ENCODE results near the gene EPHB6.

The EPHB6 gene

DNA sequence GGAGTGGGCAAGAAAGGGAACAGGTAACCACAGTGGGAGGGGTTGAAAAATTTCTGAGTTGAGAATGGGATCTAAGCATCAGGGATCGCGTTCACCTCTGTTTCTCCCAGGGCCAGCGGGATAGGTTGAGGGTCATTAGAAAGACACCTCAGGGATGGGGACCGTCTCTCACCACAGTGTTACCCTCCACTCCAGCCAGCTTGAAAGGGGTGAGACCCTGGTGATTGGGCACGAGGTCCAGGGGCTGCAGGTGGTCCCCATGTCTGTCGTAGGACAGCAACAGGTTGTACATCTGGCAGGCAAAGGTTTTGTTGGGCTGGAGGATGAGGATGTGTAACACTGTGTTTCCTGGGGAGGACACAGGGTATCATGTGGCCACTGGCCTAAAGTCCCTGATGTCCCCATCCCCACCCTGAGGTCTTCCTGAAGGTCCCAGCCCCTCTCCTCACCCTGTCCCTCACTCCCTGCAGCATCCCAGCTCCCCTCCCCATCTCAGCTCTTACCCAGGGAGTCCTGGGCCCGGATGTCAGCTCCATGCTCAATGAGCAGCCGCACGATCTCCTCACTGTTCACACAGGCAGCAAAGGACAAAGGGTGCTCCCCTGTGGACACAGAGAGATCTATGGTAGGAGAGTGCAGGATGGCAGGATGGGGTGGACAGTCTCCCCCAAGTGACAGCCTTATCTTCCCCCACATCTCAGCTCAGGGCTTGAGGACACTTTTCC lies 21.5 kb downstream of the EPHB6 start:
- ChIA-PET CTCF (interaction anchor here (1.5 kb wide), 1 partner anchor 11 kb away, joined by 6 read pairs; no protein-coding TSS in a partner anchor), POLR2A (no interaction called here)
- peaks cover 0 to 9% (median under 1%) of the 10 kb centered on the region in 4 experiments for H3K36me3 ChIP-seq (ENCODE audit: control insufficient read depth in 4 of 4, insufficient read depth in 4 of 4, low read length in 3 of 4)
- 92% methylated on average over 7 of the region's 9 CpGs for WGBS (ENCODE audit: insufficient coverage)
- no peaks in the 10 kb centered on the region for H3K4me1 ChIP-seq (ENCODE audit: control extremely low read depth in 1 of 4, control insufficient read depth in 4 of 4, insufficient read depth in 4 of 4, low read length in 3 of 4)
- no peak overlapping the region for H3K4me3 ChIP-seq (ENCODE audit: control insufficient read depth in 1 of 7, extremely low read depth in 1 of 7, insufficient read depth in 4 of 7, low read depth in 2 of 7, low read length in 6 of 7)
- H3K27me3 ChIP-seq (replicated peaks in 2 of 5; ENCODE audit: control insufficient read depth in 4 of 5, insufficient read depth in 5 of 5, low read length in 4 of 5): peaks cover 0 to 4% (median 0%) of the 10 kb centered on the region in 5 experiments
- H3K9me3 ChIP-seq (ENCODE audit: control extremely low read depth in 1 of 5, control insufficient read depth in 4 of 5, insufficient read depth in 2 of 5, low read depth in 1 of 5, low read length in 4 of 5): no peaks in the 10 kb centered on the region
- H3K27ac ChIP-seq (ENCODE audit: insufficient read depth in 1 of 2, low read depth in 1 of 2, low read length in 2 of 2, poor library complexity in 1 of 2, severe bottlenecking in 2 of 2): no peak overlapping the region
- no peak for DNase-seq

DNA sequence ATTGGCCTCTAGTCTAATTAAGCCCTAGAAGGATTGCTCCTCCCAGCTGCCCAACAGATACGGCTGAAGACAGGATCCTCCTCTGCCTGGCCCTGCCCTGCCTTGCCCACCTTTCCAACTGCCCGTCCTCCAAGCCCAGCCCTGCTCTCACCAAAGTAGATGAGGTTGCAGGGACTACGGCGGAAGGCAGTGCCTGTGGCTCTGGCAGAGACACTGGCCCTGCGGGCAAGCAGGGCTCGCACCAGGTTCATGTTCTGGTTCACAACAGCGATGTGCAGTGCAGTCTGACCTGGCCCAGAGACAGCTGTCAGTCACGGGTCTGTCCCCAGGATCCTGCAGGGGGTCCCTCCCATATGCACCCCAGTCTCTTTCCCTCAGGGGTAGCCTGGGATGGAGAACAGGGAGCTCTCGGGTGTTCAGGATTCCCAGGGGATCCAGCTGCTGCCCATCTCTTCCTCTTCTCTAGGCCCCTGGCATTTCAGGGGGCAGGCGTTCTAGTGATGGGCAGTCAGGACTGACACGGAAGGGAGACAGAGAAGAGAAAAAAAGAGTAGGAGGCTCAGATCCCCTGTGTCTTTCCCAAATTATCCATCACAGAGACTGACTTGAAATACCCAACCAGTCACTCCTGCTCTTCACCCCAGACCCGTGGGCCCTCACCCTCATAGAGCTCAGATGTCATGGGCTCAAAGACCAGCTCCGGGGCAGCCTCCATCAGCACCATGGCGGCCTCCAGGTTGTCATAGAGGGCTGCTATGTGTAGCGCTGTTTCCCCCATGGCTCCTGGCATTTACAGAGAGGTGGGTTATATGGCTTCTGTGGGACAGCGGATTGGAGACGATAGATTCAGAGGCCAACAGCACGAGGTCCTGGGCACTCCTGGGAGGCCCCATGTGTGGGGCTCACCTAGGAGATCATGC lies 22.4 kb downstream of the EPHB6 start:
- POLR2A ChIA-PET: no interaction called here
- Histone ChIP-seq H3K4me1 (ENCODE audit: control extremely low read depth in 1 of 4, control insufficient read depth in 4 of 4, insufficient read depth in 4 of 4, low read length in 3 of 4) (no peaks in the 10 kb centered on the region), H3K36me3 (ENCODE audit: control insufficient read depth in 4 of 4, insufficient read depth in 4 of 4, low read length in 3 of 4) (peaks cover 0 to 3% (median under 1%) of the 10 kb centered on the region in 4 experiments), H3K27me3 (replicated peaks in 2 of 5; ENCODE audit: control insufficient read depth in 4 of 5, insufficient read depth in 5 of 5, low read length in 4 of 5) (peaks cover 0 to 4% (median 0%) of the 10 kb centered on the region in 5 experiments), H3K4me3 (ENCODE audit: control insufficient read depth in 1 of 7, extremely low read depth in 1 of 7, insufficient read depth in 4 of 7, low read depth in 2 of 7, low read length in 6 of 7) (no peak overlapping the region), H3K27ac (ENCODE audit: insufficient read depth in 1 of 2, low read depth in 1 of 2, low read length in 2 of 2, poor library complexity in 1 of 2, severe bottlenecking in 2 of 2) (no peak overlapping the region), H3K9me3 (ENCODE audit: control extremely low read depth in 1 of 5, control insufficient read depth in 4 of 5, insufficient read depth in 2 of 5, low read depth in 1 of 5, low read length in 4 of 5) (no peaks in the 10 kb centered on the region)
- DNase-seq: no peak
- 95% methylated on average over 16 of the region's 18 CpGs for WGBS (ENCODE audit: insufficient coverage)
- CTCF ChIA-PET: interaction anchor here (0.9 kb wide), 1 partner anchor 17 kb away, joined by 3 read pairs; no protein-coding TSS in a partner anchor

DNA sequence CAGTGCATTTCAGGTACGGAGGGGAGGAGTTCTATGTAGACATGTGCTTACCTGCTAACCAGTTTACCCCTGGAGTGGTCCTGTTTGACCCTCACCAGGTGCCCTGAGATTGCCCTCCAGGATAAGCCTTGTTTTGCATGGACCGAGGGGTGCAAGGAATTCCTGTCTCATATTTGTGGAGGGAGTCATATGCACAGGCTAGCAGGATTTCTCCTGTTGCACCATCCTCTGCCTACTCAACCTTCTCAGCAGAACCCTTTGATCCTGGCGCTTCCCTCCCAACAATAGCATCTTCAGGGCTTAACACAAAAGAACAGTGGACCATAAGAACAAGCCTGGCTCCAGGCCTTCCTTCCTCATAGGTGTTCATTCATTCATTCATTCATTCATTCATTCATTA lies 23.4 kb downstream of the EPHB6 start:
- no peak overlapping the region for H3K4me3 ChIP-seq (ENCODE audit: control insufficient read depth in 1 of 7, extremely low read depth in 1 of 7, insufficient read depth in 4 of 7, low read depth in 2 of 7, low read length in 6 of 7)
- ChIA-PET POLR2A (no interaction called here), CTCF (interaction anchor here (0.9 to 5.7 kb wide), 3 partner anchors 11 to 124 kb away, joined by 3 to 59 read pairs (median 28); no protein-coding TSS in a partner anchor)
- peaks cover 0 to 2% (median 0%) of the 10 kb centered on the region in 4 experiments for H3K36me3 ChIP-seq (ENCODE audit: control insufficient read depth in 4 of 4, insufficient read depth in 4 of 4, low read length in 3 of 4)
- H3K9me3 ChIP-seq (ENCODE audit: control extremely low read depth in 1 of 5, control insufficient read depth in 4 of 5, insufficient read depth in 2 of 5, low read depth in 1 of 5, low read length in 4 of 5): no peaks in the 10 kb centered on the region
- no peak for DNase-seq
- no peaks in the 10 kb centered on the region for H3K4me1 ChIP-seq (ENCODE audit: control extremely low read depth in 1 of 4, control insufficient read depth in 4 of 4, insufficient read depth in 4 of 4, low read length in 3 of 4)
- WGBS (ENCODE audit: insufficient coverage): 93% methylated on average over 3 of the region's 3 CpGs
- H3K27me3 ChIP-seq (replicated peaks in 2 of 5; ENCODE audit: control insufficient read depth in 4 of 5, insufficient read depth in 5 of 5, low read length in 4 of 5): peaks cover 0 to 4% (median 0%) of the 10 kb centered on the region in 5 experiments
- H3K27ac ChIP-seq (ENCODE audit: insufficient read depth in 1 of 2, low read depth in 1 of 2, low read length in 2 of 2, poor library complexity in 1 of 2, severe bottlenecking in 2 of 2): no peak overlapping the region

DNA sequence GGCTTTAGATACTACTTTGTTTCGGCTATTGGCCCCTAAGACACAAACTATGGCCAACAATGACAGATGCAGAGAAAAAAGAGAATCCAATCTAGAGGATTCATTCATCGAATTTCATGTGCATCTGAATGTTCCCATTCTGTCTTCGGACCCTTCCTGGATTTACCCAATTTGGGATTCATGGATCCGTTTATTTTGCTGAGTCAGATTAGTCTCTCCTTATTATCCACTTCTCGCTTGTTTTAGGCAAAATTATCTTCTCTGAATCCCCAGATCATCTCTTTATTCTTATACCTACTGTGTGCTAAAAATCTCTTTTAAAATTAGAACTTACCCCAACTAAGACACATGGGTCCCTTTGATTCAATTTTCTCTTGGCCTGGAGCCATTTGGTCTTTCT lies 24.2 kb downstream of the EPHB6 start:
- Histone ChIP-seq H3K27me3 (replicated peaks in 2 of 5; ENCODE audit: control insufficient read depth in 4 of 5, insufficient read depth in 5 of 5, low read length in 4 of 5) (peaks cover 0 to 4% (median 0%) of the 10 kb centered on the region in 5 experiments), H3K36me3 (ENCODE audit: control insufficient read depth in 4 of 4, insufficient read depth in 4 of 4, low read length in 3 of 4) (no peaks in the 10 kb centered on the region), H3K27ac (ENCODE audit: insufficient read depth in 1 of 2, low read depth in 1 of 2, low read length in 2 of 2, poor library complexity in 1 of 2, severe bottlenecking in 2 of 2) (no peak overlapping the region), H3K4me1 (ENCODE audit: control extremely low read depth in 1 of 4, control insufficient read depth in 4 of 4, insufficient read depth in 4 of 4, low read length in 3 of 4) (no peaks in the 10 kb centered on the region), H3K9me3 (ENCODE audit: control extremely low read depth in 1 of 5, control insufficient read depth in 4 of 5, insufficient read depth in 2 of 5, low read depth in 1 of 5, low read length in 4 of 5) (no peaks in the 10 kb centered on the region), H3K4me3 (ENCODE audit: control insufficient read depth in 1 of 7, extremely low read depth in 1 of 7, insufficient read depth in 4 of 7, low read depth in 2 of 7, low read length in 6 of 7) (no peak overlapping the region)
- 90% methylated on average over 4 of the region's 5 CpGs for WGBS (ENCODE audit: insufficient coverage)
- CTCF ChIA-PET: interaction anchor here (1.1 to 5.7 kb wide), 10 partner anchors 7 to 336 kb away, joined by 3 to 59 read pairs (median 8); partner anchors contain the start of gene EPHB6
- POLR2A ChIA-PET: no interaction called here
- no peak for DNase-seq

DNA sequence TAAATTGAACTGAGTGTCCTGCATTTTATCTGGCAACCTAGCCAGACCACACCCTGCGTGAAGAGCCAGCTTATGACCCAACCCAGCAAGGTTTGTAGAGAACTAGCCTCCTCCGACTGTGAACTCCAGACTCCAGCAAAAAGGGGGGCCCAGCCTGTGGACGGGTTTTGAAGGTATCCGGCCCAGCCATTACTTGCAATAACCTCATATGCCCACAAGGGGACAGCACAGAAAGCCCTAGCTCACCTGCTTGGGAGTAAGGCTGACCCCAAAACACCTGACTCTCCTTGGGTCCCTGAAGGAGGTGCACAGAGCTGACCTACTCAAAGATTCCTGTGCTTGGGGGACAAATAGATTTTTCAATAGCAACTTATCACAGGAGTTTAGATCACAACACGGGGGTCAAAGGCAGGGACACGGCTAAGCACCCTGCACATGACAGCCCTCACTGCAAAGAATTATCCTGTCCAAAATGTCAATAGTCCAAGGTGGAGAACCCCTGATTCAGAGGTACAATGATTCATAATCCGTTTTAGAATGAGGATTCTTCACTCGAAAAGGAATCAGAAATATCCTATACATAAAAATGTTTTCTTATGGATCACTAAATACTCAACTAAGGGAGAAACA lies 26.1 kb downstream of the EPHB6 start:
- 35% methylated on average over 5 of the region's 8 CpGs for WGBS (ENCODE audit: insufficient coverage)
- Histone ChIP-seq H3K4me1 (ENCODE audit: control extremely low read depth in 1 of 4, control insufficient read depth in 4 of 4, insufficient read depth in 4 of 4, low read length in 3 of 4) (no peaks in the 10 kb centered on the region), H3K27me3 (replicated peaks in 2 of 5; ENCODE audit: control insufficient read depth in 4 of 5, insufficient read depth in 5 of 5, low read length in 4 of 5) (peaks cover 0 to 6% (median 0%) of the 10 kb centered on the region in 5 experiments), H3K9me3 (ENCODE audit: control extremely low read depth in 1 of 5, control insufficient read depth in 4 of 5, insufficient read depth in 2 of 5, low read depth in 1 of 5, low read length in 4 of 5) (no peaks in the 10 kb centered on the region), H3K27ac (ENCODE audit: insufficient read depth in 1 of 2, low read depth in 1 of 2, low read length in 2 of 2, poor library complexity in 1 of 2, severe bottlenecking in 2 of 2) (no peak overlapping the region), H3K4me3 (ENCODE audit: control insufficient read depth in 1 of 7, extremely low read depth in 1 of 7, insufficient read depth in 4 of 7, low read depth in 2 of 7, low read length in 6 of 7) (no peak overlapping the region), H3K36me3 (ENCODE audit: control insufficient read depth in 4 of 4, insufficient read depth in 4 of 4, low read length in 3 of 4) (no peaks in the 10 kb centered on the region)
- POLR2A ChIA-PET: no interaction called here
- DNase-seq: peak; percentile 34 to 70 (median 61)
- CTCF ChIA-PET: interaction anchor here (0.7 to 5.7 kb wide), 18 partner anchors 9 to 496 kb away, joined by 3 to 59 read pairs (median 5); partner anchors contain the start of gene EPHB6

DNA sequence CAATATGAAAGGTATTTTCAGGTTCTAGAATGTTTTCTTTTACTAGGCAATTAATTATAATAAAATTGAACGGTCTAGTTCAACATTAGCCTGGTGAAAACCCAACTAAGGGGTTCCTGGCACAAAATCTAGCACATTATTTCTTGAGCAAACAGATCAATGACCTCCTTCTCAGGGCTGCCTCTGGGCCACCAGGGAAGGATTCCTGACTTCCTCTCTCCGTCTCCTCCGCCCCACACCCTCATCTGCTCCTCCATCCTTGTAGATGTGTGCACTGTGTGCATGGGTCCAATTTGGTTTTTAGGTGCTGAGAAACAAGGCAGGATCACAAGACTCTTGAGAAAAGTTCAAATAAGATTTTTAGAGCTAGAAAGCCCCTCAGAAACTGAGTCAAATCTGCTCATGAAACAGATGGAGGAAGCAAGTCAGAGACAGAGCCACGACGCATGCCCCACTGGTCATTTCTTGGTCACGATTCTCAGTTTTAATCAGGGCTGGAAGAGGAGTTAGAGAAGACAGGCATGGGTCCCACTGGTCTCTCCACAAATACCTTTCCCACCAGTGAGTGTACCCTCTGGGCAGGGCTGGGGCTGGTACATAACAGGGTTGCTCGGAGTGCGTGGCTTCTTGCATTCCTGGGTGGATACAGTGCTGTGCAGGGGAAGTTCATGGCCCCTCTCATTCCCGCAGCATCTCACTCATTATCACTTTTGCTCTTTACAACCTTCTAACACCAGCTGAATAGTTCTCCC lies 26.9 kb downstream of the EPHB6 start:
- ChIA-PET POLR2A (no interaction called here), CTCF (interaction anchor here (0.8 to 5.7 kb wide), 13 partner anchors 10 to 334 kb away, joined by 3 to 59 read pairs (median 8); partner anchors contain the start of gene EPHB6)
- no peak overlapping the region for H3K4me3 ChIP-seq (ENCODE audit: control insufficient read depth in 1 of 7, extremely low read depth in 1 of 7, insufficient read depth in 4 of 7, low read depth in 2 of 7, low read length in 6 of 7)
- no peak overlapping the region for H3K27ac ChIP-seq (ENCODE audit: insufficient read depth in 1 of 2, low read depth in 1 of 2, low read length in 2 of 2, poor library complexity in 1 of 2, severe bottlenecking in 2 of 2)
- no peaks in the 10 kb centered on the region for H3K4me1 ChIP-seq (ENCODE audit: control extremely low read depth in 1 of 4, control insufficient read depth in 4 of 4, insufficient read depth in 4 of 4, low read length in 3 of 4)
- DNase-seq: no peak
- no peaks in the 10 kb centered on the region for H3K9me3 ChIP-seq (ENCODE audit: control extremely low read depth in 1 of 5, control insufficient read depth in 4 of 5, insufficient read depth in 2 of 5, low read depth in 1 of 5, low read length in 4 of 5)
- peaks cover 0 to 6% (median 0%) of the 10 kb centered on the region in 5 experiments for H3K27me3 ChIP-seq (replicated peaks in 2 of 5; ENCODE audit: control insufficient read depth in 4 of 5, insufficient read depth in 5 of 5, low read length in 4 of 5)
- 92% methylated on average over 6 of the region's 9 CpGs for WGBS (ENCODE audit: insufficient coverage)
- no peaks in the 10 kb centered on the region for H3K36me3 ChIP-seq (ENCODE audit: control insufficient read depth in 4 of 4, insufficient read depth in 4 of 4, low read length in 3 of 4)

Measured in common myeloid progenitor, CD34-positive (primary cell).